Mammary epithelial cell (primary cell): Measurements from ENCODE around the gene MUC16.

Experiments
- EZH2 ChIP-seq: IDR thresholded peaks from 2 replicates; pipeline ENCODE4 v1.6.1; 2012; ENCODE audit warnings: low read length, inconsistent platforms, borderline replicate concordance
- TF ChIP-seq, protein P1 (sequence below), 2 donors: IDR thresholded peaks in 1 of 2; conservative IDR thresholded peaks in 1 of 2; 2 replicates each; pipeline ENCODE4 v1.5.1; 2011 to 2012; ENCODE audit warnings: inconsistent platforms in 2 of 2, low read length in 2 of 2, mild to moderate bottlenecking in 2 of 2, control low read depth in 1 of 2, low read depth in 1 of 2; ENCODE audit not compliant: insufficient read depth in 1 of 2; ENCODE audit errors: extremely low read depth in 1 of 2

DNA sequence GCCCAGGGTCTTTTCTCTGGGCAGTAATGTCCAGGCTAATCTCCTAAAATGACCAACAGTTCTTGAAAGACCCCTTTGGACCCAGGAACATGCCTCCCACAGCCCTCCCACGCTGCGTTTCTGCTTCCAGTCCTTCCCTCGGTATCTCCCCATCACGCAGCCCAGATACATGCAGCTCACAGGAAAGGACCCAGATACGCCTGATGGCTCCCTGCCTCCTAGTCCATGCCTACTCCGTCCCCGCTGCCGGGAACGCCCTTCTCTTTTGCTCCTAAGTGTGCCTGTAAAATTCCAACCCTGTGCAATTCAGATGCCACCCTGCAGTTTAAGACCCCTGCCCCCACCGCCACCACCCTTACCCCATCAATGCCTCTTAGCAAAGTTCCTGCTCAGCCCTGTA lies 778 bp downstream of the MUC16 start:
- TF ChIP-seq, protein P1, sequence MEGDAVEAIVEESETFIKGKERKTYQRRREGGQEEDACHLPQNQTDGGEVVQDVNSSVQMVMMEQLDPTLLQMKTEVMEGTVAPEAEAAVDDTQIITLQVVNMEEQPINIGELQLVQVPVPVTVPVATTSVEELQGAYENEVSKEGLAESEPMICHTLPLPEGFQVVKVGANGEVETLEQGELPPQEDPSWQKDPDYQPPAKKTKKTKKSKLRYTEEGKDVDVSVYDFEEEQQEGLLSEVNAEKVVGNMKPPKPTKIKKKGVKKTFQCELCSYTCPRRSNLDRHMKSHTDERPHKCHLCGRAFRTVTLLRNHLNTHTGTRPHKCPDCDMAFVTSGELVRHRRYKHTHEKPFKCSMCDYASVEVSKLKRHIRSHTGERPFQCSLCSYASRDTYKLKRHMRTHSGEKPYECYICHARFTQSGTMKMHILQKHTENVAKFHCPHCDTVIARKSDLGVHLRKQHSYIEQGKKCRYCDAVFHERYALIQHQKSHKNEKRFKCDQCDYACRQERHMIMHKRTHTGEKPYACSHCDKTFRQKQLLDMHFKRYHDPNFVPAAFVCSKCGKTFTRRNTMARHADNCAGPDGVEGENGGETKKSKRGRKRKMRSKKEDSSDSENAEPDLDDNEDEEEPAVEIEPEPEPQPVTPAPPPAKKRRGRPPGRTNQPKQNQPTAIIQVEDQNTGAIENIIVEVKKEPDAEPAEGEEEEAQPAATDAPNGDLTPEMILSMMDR (conservative IDR thresholded peaks at IDR 0.05 in 1 of 2, IDR thresholded peaks at IDR 0.05 in 1 of 2; ENCODE audit: extremely low read depth in 1 of 2, insufficient read depth in 1 of 2, low read depth in 1 of 2, low read length in 2 of 2): no peak
- no peak for TF ChIP-seq EZH2
